GM12878 (cell line): ENCODE data around the gene TBRG4. TPM values are rescaled to one million over a fixed set of nuclear protein-coding genes. Genes with fewer than 3 reads are reported as not detected.

Experiments
- ATAC-seq: fragments of 200-7000 bp; cut with Tn5 transposase; 3 replicates; pipeline ENCODE4 v1.9.1; 2020; ENCODE audit warnings: mild to moderate bottlenecking, moderate library complexity
- BruUV-seq: library from RNA; stranded (reverse); fragments of 400-500 nt; replicated peaks from 2 replicates; lab custom pipeline; 2021; lab: Mats Ljungman, UMichigan
- CTCF ChIA-PET: fragments of 300-600 bp; sonication (Branson Sonifier 250); formaldehyde crosslinking; extraction: SDS; loops from one replicate; lab custom pipeline; 2021; ENCODE audit warnings: inconsistent platforms; lab: Yijun Ruan, JAX
- POLR2A ChIA-PET: fragments of 350-600 bp; formaldehyde crosslinking; extraction: SDS; loops from one replicate; lab custom pipeline; 2021; ENCODE audit warnings: inconsistent platforms; lab: Charles Lee
- RAD21 ChIA-PET: fragments of 300-600 bp; sonication (Branson Sonifier 250); formaldehyde crosslinking; loops from one replicate; lab custom pipeline; 2023; ENCODE audit warnings: antibody characterized with exemption; ENCODE audit not compliant: unreplicated experiment; lab: Charles Lee
- SMC1A ChIA-PET: fragments of 300-600 bp; sonication (Branson Sonifier 250); formaldehyde crosslinking; loops from one replicate; lab custom pipeline; 2023; ENCODE audit not compliant: unreplicated experiment, uncharacterized antibody; lab: Charles Lee
- DNase-seq: peaks from one replicate; pipeline ENCODE4 v3.0.0-alpha.2; 2011; ENCODE audit warnings: low read depth, low spot score
- FAIRE-seq: peaks from 3 replicates; lab custom pipeline; 2011; peaks lifted over from hg19 to GRCh38; lab: Jason Lieb, UNC
- H2AFZ ChIP-seq: 2 replicates; pipeline ENCODE4 v1.6.0; 2011; ENCODE audit warnings: low read depth, low read length, control low read depth; ENCODE audit not compliant: control insufficient read depth
- H3K27ac ChIP-seq: 2 replicates; pipeline ENCODE4 v1.5.1; 2011; ENCODE audit warnings: control low read depth; ENCODE audit not compliant: control insufficient read depth, insufficient read depth
- H3K27me3 ChIP-seq, 2 experiments: replicated peaks in 1 of 2; 2 replicates each; pipeline versions ENCODE4 v1.6.0 to v1.6.1; 2011; ENCODE audit warnings: low read length in 1 of 2; ENCODE audit not compliant: control insufficient read depth in 2 of 2, insufficient read depth in 2 of 2
- H3K36me3 ChIP-seq, 2 experiments: 2 replicates each; pipeline ENCODE4 v1.5.1; 2011; ENCODE audit warnings: low read length in 1 of 2; ENCODE audit not compliant: control insufficient read depth in 2 of 2, insufficient read depth in 2 of 2
- H3K4me1 ChIP-seq: 2 replicates; pipeline ENCODE4 v1.6.1; 2011; ENCODE audit warnings: mild to moderate bottlenecking, low read length, moderate library complexity, mixed read lengths; ENCODE audit not compliant: control insufficient read depth, insufficient read depth
- H3K4me2 ChIP-seq: 2 replicates; pipeline ENCODE4 v1.6.0; 2011; ENCODE audit warnings: control low read depth; ENCODE audit not compliant: control insufficient read depth, insufficient read depth
- H3K4me3 ChIP-seq: fragments of 200-600 bp; sonication (generic); 2 replicates; pipeline ENCODE4 v1.5.1; 2016
- H3K79me2 ChIP-seq: 2 replicates; pipeline ENCODE4 v1.6.0; 2011; ENCODE audit warnings: low read length; ENCODE audit not compliant: control insufficient read depth, insufficient read depth
- H3K9ac ChIP-seq: 2 replicates; pipeline ENCODE4 v1.8.0; 2011; ENCODE audit warnings: low read length, control low read depth, mixed read lengths; ENCODE audit not compliant: control insufficient read depth, insufficient read depth
- H3K9me3 ChIP-seq: replicated peaks from 3 replicates; pipeline ENCODE4 v1.5.1; 2011; ENCODE audit warnings: mild to moderate bottlenecking, low read length; ENCODE audit not compliant: control insufficient read depth, insufficient read depth
- H4K20me1 ChIP-seq: 2 replicates; pipeline ENCODE4 v1.6.0; 2011; ENCODE audit not compliant: control insufficient read depth, insufficient read depth
- BHLHE40 ChIP-seq, 2 experiments: fragments of 450-650 bp in 1 of 2; IDR thresholded peaks; 2 replicates each; pipeline ENCODE4 v1.6.1; 2011 to 2017; ENCODE audit warnings: low read depth in 2 of 2, borderline replicate concordance in 1 of 2, improper control_type of control experiment in 1 of 2, low read length in 1 of 2, mild to moderate bottlenecking in 1 of 2
- EGR1 ChIP-seq, 2 experiments: IDR thresholded peaks; 1 replicate in 1 of 2; 2 replicates in 1 of 2; pipeline ENCODE4 v1.6.1; 2011 to 2012; ENCODE audit warnings: low read depth in 2 of 2, low read length in 2 of 2, borderline replicate concordance in 1 of 2, mild to moderate bottlenecking in 1 of 2, moderate library complexity in 1 of 2
- FOXM1 ChIP-seq: IDR thresholded peaks from 2 replicates; pipeline ENCODE4 v1.6.1; 2012; ENCODE audit warnings: low read depth, mild to moderate bottlenecking, inconsistent platforms, low read length, moderate library complexity
- HDGF ChIP-seq: fragments of 450-650 bp; IDR thresholded peaks from 2 replicates; pipeline ENCODE4 v1.6.1; 2016; ENCODE audit warnings: antibody characterized with exemption
- NFXL1 ChIP-seq: fragments of 450-650 bp; IDR thresholded peaks from 2 replicates; pipeline ENCODE4 v1.6.1; 2017; ENCODE audit warnings: antibody characterized with exemption, mild to moderate bottlenecking, borderline replicate concordance
- POLR2AphosphoS5 ChIP-seq: IDR thresholded peaks from 2 replicates; pipeline ENCODE4 v1.6.1; 2011; ENCODE audit warnings: mild to moderate bottlenecking, low read length, inconsistent platforms
- RAD21 ChIP-seq: IDR thresholded peaks from 2 replicates; pipeline ENCODE4 v1.6.1; 2011; ENCODE audit warnings: mild to moderate bottlenecking, low read depth, low read length, moderate library complexity; ENCODE audit not compliant: insufficient read depth
- RUNX3 ChIP-seq: IDR thresholded peaks from 2 replicates; pipeline ENCODE4 v1.6.1; 2012; ENCODE audit warnings: low read length, inconsistent platforms
- SMC3 ChIP-seq: IDR thresholded peaks from 2 replicates; pipeline ENCODE4 v1.6.1; 2011; ENCODE audit warnings: low read length, improper control_type of control experiment, borderline replicate concordance
- WGBS: methylation state at CpG from one replicate; pipeline ENCODE4 v1.1.6; 2016; ENCODE audit warnings: low lambda C conversion rate; ENCODE audit not compliant: insufficient replicate concordance, insufficient coverage; ENCODE audit errors: missing lambda C conversion rate; 5-methylcytosine and 5-hydroxymethylcytosine counted together
- in situ Hi-C: fragments of 300-500 bp; cut with MboI; formaldehyde crosslinking; loops from 9 replicates; pipeline ENCODE4 v1.14.3; 2018; ENCODE audit warnings: mixed read lengths
- intact Hi-C: fragments of 100-400 bp; cut with micrococcal nuclease; formaldehyde crosslinking; loops from one replicate; pipeline ENCODE4 v1.14.2; 2022; ENCODE audit not compliant: unreplicated experiment
- polyA plus RNA-seq, 11 experiments: library from polyadenylated mRNA; depleted of rRNA in 4 of 11; unstranded in 6 of 11; stranded (reverse) in 5 of 11; fragments of >200 nt; fragmentation: Nextera tagmentation in 4 of 11; fragmentation: Illumina TruSeq in 1 of 11; extraction: Ambion mirVana in 4 of 11; extraction: Trizol in 1 of 11; gene quantifications; 1 replicate in 1 of 11; 2 replicates in 10 of 11; pipeline versions ENCODE4 v1.2.1 to v1.2.3, GENCODE V29; 2011 to 2016; ENCODE audit warnings: inconsistent platforms in 2 of 11, missing spikeins in 2 of 11, low read depth in 1 of 11
- total RNA-seq, 4 experiments: library from RNA; depleted of rRNA in 3 of 4; stranded (reverse); fragments of >200 nt in 3 of 4; fragmentation: Illumina TruSeq in 1 of 4; extraction: Trizol in 1 of 4; gene quantifications; 2 replicates each; pipeline versions ENCODE4 v1.2.1 to v1.2.3, GENCODE V29; 2013 to 2021
- TF ChIP-seq, protein P1 (sequence below): fragments of 450-650 bp; IDR thresholded peaks from 2 replicates; pipeline ENCODE4 v1.6.1; 2017; ENCODE audit warnings: antibody characterized with exemption, mild to moderate bottlenecking, moderate library complexity
- TF ChIP-seq, protein P2 (sequence below), 3 experiments: IDR thresholded peaks in 2 of 3; conservative IDR thresholded peaks in 1 of 3; 2 replicates each; pipeline ENCODE4 v1.5.1; 2011; ENCODE audit warnings: low read depth in 3 of 3, low read length in 3 of 3, mild to moderate bottlenecking in 3 of 3, control low read depth in 2 of 3, moderate library complexity in 2 of 3, inconsistent platforms in 1 of 3, mixed read lengths in 1 of 3; ENCODE audit not compliant: control insufficient read depth in 2 of 3, insufficient read depth in 1 of 3; ENCODE audit errors: extremely low read depth in 1 of 3
- TF ChIP-seq, protein P3 (sequence below): fragments of 450-650 bp; IDR thresholded peaks from 2 replicates; pipeline ENCODE4 v1.6.1; 2017; ENCODE audit warnings: mild to moderate bottlenecking, low read depth, inconsistent platforms; ENCODE audit not compliant: poor library complexity, severe bottlenecking

TBRG4 gene
- total and polyA plus RNA-seq, 10 of the 15 experiments (the other 5 are each of a cell fraction or from before 2014, with no cell fraction given): 8.4 to 130 (median 118) TPM

GRCh38 chr7:45080265-45080957 lies 31.1 kb downstream of the TBRG4 start:
- RAD21 ChIA-PET: interaction anchor here (0.7 to 1.6 kb wide), 2 partner anchors 106 to 107 kb away, joined by 3 to 6 read pairs; no protein-coding TSS in a partner anchor
- TF ChIP-seq POLR2AphosphoS5 (no peak), EGR1 (IDR thresholded peaks at IDR 0.05; ENCODE audit: borderline replicate concordance in 1 of 2, low read depth in 2 of 2, low read length in 2 of 2) (no peak), HDGF (no peak), BHLHE40 (IDR thresholded peaks at IDR 0.05; ENCODE audit: borderline replicate concordance in 1 of 2, low read depth in 2 of 2, low read length in 1 of 2) (no peak), FOXM1 (no peak), SMC3 (no peak), RAD21 (no peak), RUNX3 (no peak), NFXL1 (no peak)
- TF ChIP-seq, protein P1, sequence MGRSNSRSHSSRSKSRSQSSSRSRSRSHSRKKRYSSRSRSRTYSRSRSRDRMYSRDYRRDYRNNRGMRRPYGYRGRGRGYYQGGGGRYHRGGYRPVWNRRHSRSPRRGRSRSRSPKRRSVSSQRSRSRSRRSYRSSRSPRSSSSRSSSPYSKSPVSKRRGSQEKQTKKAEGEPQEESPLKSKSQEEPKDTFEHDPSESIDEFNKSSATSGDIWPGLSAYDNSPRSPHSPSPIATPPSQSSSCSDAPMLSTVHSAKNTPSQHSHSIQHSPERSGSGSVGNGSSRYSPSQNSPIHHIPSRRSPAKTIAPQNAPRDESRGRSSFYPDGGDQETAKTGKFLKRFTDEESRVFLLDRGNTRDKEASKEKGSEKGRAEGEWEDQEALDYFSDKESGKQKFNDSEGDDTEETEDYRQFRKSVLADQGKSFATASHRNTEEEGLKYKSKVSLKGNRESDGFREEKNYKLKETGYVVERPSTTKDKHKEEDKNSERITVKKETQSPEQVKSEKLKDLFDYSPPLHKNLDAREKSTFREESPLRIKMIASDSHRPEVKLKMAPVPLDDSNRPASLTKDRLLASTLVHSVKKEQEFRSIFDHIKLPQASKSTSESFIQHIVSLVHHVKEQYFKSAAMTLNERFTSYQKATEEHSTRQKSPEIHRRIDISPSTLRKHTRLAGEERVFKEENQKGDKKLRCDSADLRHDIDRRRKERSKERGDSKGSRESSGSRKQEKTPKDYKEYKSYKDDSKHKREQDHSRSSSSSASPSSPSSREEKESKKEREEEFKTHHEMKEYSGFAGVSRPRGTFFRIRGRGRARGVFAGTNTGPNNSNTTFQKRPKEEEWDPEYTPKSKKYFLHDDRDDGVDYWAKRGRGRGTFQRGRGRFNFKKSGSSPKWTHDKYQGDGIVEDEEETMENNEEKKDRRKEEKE: no peak
- TF ChIP-seq, protein P2, sequence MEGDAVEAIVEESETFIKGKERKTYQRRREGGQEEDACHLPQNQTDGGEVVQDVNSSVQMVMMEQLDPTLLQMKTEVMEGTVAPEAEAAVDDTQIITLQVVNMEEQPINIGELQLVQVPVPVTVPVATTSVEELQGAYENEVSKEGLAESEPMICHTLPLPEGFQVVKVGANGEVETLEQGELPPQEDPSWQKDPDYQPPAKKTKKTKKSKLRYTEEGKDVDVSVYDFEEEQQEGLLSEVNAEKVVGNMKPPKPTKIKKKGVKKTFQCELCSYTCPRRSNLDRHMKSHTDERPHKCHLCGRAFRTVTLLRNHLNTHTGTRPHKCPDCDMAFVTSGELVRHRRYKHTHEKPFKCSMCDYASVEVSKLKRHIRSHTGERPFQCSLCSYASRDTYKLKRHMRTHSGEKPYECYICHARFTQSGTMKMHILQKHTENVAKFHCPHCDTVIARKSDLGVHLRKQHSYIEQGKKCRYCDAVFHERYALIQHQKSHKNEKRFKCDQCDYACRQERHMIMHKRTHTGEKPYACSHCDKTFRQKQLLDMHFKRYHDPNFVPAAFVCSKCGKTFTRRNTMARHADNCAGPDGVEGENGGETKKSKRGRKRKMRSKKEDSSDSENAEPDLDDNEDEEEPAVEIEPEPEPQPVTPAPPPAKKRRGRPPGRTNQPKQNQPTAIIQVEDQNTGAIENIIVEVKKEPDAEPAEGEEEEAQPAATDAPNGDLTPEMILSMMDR (IDR thresholded peaks at IDR 0.05 in 2 of 3, conservative IDR thresholded peaks at IDR 0.05 in 1 of 3; ENCODE audit: control insufficient read depth in 2 of 3, extremely low read depth in 1 of 3, insufficient read depth in 1 of 3, low read depth in 3 of 3, low read length in 3 of 3): no peak
- TF ChIP-seq, protein P3, sequence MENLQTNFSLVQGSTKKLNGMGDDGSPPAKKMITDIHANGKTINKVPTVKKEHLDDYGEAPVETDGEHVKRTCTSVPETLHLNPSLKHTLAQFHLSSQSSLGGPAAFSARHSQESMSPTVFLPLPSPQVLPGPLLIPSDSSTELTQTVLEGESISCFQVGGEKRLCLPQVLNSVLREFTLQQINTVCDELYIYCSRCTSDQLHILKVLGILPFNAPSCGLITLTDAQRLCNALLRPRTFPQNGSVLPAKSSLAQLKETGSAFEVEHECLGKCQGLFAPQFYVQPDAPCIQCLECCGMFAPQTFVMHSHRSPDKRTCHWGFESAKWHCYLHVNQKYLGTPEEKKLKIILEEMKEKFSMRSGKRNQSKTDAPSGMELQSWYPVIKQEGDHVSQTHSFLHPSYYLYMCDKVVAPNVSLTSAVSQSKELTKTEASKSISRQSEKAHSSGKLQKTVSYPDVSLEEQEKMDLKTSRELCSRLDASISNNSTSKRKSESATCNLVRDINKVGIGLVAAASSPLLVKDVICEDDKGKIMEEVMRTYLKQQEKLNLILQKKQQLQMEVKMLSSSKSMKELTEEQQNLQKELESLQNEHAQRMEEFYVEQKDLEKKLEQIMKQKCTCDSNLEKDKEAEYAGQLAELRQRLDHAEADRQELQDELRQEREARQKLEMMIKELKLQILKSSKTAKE: no peak

More at GRCh38 chr7:45080265-45080957, 31.1 kb downstream of the TBRG4 start:
- Histone ChIP-seq H3K79me2 (no peaks in the 10 kb centered on the region), H2AFZ (no peak overlapping the region), H4K20me1 (no peaks in the 10 kb centered on the region), H3K27ac (no peak overlapping the region), H3K4me2 (no peak overlapping the region), H3K36me3 (peaks cover 4 to 11% of the 10 kb centered on the region in 2 experiments; a peak in 3 of 4 replicates), H3K27me3 (no peaks in the 10 kb centered on the region), H3K9me3 (no peaks in the 10 kb centered on the region), H3K4me1 (no peaks in the 10 kb centered on the region), H3K4me3 (no peak overlapping the region), H3K9ac (no peak overlapping the region)
- BruUV-seq: no TSS peak
- FAIRE-seq (no peak), ATAC-seq (no peak), DNase-seq (no peak)
- 61% methylated on average over 15 of the region's 17 CpGs for WGBS
- in situ Hi-C loops: no loop called here
- ChIA-PET SMC1A (interaction anchor here (0.8 kb wide), 1 partner anchor 34 kb away, joined by 3 read pairs; no protein-coding TSS in a partner anchor), POLR2A (no interaction called here), CTCF (interaction anchor here (0.6 to 1.1 kb wide), 3 partner anchors 16 to 107 kb away, joined by 3 to 4 read pairs (median 4); no protein-coding TSS in a partner anchor)
- intact Hi-C loops: no loop called here
